HG03575 (cell line): Measurements from ENCODE around the gene ADAM19.

Source experiments
- ATAC-seq: cut with Tn5 transposase; IDR thresholded peaks from one replicate; pipeline ENCODE4 v1.9.1; 2021; ENCODE audit not compliant: unreplicated experiment, insufficient number of reproducible peaks, low FRiP score; ENCODE audit errors: extremely low read depth

ADAM19 gene

GRCh38 chr5:157528036-157528632 lies 47.4 kb downstream of the ADAM19 start:
- ATAC-seq: no peak

- ATAC-seq: no peak
Measured at GRCh38 chr5:157524887-157525286, 50.7 kb downstream of the ADAM19 start.

- no peak for ATAC-seq
Measured at GRCh38 chr5:157523976-157524375, 51.6 kb downstream of the ADAM19 start.

- ATAC-seq: no peak
Measured at GRCh38 chr5:157521704-157522029, 53.9 kb downstream of the ADAM19 start.

GRCh38 chr5:157520911-157521703 lies 54.5 kb downstream of the ADAM19 start:
- no peak for ATAC-seq

DNA sequence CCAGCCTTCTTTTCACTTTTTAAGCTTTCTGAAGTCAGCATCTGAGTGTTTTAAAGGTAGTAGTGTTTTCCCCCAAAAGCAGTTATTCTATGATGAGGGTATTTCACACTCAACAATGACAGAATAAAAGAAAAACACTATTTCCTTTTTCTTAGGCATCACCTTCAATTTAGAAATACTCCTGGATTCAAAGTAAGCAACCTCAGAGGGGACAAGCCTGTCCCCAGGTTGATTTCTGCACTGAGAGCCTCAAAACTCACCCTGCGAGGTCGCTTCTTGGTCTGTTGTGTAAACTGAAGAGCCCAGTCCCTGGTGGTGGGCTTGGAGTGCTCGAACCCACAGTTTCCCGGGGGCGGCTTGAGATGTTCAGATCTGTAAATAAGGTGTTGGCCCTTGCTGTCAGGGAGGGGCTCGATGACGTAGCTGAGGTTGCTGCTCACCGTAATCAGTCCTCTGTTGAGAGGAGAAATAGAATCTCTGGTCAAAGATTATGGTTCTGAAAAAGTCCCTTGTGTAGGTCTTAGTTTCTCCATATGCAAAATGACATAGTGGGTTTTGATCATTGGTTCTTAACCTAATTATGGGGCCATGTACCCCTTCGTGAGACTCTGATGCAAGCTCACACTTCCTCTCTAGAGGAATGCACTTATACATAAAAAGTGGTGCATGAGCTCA lies 55.9 kb downstream of the ADAM19 start:
- ATAC-seq: no peak

- no peak for ATAC-seq
Measured at GRCh38 chr5:157518963-157519362, 56.6 kb downstream of the ADAM19 start.

GRCh38 chr5:157516626-157517325 lies 58.8 kb downstream of the ADAM19 start:
- ATAC-seq: no peak

DNA sequence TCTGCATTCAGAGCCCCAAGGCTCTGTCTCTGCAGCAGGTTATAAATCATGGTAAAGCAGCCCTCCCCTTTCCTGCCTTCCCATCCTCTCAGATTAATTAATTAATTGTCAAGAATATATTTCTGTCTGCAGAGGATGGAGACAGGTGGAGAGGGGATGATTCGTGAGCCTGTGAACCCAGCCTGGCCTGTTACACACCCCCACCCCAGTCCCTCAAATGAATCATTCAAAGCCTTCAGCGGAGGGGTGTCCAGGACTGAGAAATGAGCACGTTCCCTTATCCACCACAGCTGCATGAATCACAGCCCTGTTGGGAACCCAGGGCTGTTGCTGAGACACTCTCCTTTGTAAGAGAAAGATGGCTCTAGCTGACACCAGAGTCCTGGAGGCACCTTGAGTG lies 59.6 kb downstream of the ADAM19 start:
- ATAC-seq: no peak

DNA sequence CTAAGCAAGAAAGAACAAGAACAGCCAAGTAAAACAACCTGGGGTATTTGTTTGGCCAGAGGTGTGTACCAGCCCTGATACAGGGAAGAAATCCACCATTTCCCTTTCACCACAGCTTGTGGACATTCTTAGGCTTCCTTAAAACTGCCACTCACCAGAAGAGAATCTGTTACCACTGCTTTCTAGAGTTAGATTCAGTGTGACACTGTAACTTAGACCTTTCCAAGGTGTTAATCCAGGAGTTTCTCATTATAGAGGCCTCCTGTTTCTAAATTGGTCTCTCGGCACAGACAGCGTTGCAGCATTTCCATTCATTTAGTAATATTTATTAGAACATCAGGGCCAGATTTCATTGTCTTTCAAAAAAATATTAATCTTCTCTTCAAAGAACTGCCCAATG lies 60.6 kb downstream of the ADAM19 start:
- no peak for ATAC-seq

DNA sequence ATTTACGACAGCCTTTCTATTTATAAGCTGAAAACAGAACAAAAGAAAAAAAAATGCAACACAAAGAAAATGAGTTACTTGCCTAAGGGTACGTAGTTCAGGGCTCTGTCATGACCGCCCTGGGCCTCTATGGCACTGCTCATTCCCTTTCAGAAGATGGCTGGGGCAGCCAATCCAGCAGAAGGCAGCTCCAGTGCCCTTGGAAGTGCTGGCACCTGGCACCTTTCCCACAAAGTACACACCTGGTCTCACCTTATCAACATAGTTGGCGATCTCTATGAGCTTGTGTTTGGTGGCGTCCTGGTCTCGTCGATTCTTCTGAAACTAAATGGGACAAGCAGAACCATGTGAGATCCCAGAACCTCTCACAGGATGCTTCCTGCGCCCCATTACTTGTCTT lies 62.4 kb downstream of the ADAM19 start:
- no peak for ATAC-seq

DNA sequence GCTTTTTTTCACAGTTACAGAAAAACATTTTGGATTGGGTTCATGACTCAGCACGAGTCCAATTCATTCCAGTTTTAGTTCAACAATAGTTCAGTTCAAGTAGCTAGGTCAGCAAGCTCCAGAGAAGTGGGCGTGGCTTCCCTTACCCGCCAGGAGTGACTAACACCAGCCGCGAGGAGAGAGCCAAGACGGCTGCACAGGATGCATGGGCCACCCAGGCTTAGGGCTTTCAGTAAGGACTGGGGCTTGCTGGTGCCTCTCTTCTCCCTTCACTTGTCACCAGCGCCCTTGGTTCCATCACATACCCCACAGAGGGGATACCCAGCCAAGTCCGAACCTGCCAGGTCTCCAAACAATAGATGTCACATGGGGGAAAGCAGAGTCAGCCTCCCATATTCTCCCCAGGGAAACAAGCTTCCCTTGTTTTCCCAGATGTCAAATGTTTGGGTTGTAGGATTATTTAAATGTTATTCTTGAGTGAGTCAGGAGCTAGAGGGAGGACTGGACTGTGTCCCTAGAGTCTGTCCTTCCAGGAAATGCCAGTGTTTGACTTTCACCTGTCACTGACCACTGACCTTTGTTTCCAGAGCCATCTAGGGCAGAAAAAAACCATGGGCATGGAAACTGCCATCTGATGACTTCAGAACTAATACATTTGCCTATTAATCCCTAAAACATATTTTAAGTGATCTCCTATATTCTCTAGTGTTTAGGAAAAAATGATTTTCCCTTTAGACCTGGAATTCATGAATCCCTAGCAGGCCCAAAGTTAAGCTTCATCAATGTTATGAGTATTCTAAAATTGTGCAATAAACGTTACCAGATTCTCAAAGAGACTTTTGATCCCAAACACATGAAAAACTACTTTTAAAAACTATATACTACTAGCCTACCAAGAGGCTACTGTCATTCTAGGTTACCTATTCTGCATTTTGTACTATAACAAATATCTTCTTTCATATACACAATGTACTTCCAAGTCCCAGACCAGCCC lies 63.6 kb downstream of the ADAM19 start:
- no peak for ATAC-seq

- no peak for ATAC-seq
Measured at GRCh38 chr5:157510682-157511081, 64.9 kb downstream of the ADAM19 start.

- ATAC-seq: no peak
Measured at GRCh38 chr5:157509587-157509986, 66.0 kb downstream of the ADAM19 start.

DNA sequence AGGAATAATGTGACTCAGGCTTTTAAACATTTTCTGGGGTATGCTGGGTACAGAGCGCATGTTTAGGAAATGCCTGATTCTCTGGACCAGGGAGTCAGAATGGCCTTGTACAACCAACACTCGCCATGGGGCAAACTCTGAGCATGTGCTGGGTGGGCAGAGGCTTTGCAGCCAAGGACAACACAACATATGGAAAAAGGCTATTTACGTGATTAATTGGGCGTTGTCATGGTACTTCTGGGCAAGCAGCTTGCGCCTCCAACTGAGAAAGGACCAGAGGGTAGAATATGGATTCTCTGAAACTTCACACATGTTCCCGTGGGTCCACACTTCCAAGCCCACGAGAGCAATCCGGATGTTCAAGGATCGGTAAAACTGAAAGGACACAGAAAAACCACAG lies 66.5 kb downstream of the ADAM19 start:
- no peak for ATAC-seq

GRCh38 chr5:157506981-157507780 lies 68.4 kb downstream of the ADAM19 start:
- no peak for ATAC-seq

DNA sequence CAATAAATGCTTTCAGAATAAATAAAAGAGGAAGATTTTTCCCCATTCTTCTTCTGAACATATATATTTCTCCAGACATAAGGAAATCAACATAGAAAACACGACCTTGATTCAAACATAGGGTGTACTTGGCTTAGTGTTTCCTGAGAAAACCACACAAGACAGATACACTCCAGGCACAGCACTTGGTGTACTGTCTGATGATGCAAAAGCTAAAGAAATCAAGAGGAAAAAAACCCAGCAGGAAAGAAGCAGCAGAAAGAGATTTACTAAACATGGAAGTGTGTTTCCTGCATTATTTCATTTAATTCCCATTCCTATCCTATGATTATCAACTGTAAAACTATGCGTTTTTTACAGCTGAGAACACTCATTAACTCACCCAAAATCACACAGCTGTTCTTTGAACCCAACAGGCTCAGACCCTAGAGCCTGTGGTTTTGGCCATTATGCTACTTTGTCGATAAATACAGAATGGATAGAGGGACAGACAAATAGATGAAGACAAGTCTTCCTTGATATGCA lies 69.4 kb downstream of the ADAM19 start:
- no peak for ATAC-seq

DNA sequence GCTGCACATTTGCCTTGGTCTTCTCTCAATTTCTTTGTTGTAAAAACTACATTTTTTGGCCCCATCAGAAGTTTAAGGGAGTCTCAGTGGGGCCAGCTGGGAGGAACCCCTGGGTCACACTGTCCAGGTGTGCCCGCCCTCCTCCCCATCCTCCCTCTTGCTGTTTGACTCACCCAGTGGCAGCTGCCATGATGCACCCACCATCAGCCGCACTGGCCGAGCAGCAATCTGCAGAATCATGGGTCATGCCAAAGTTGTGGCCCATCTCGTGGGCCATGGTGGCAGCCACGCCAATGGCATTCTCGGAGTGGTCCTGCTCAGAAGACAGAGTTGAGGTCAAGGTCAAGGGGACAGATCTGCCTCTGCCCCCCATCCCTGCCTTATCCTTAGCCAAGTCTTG lies 70.1 kb downstream of the ADAM19 start:
- ATAC-seq: no peak
